ENCODE data around the gene MLKL. TPM values are rescaled to one million over a fixed set of nuclear protein-coding genes. Genes with fewer than 3 reads are reported as not detected.

The MLKL gene
- polyA plus RNA-seq, 1 experiment: 4.4 TPM

DNA sequence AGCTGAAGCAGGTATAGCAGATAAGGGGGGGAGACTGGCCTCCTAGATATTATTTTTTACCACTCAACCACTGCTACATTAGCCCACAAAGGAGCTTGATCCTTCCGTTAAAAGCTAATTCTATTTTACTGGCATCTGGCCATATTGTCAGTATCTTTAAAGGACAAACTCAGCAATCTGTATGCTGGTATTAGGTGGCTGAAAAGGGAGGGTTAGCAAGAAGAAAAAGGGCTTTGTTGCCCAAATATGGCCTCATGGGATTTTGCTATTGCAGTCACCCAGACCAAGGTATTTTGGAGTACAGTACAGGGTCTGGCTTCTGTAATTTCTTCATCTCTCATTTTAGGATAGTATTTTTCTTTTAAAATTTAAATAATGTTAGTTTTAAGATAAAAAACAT lies 48.4 kb downstream of the MLKL start:
- no peak for DNase-seq (ENCODE audit: low read depth)
- ChIA-PET POLR2A (no interaction called here), CTCF (interaction anchor here (0.7 to 2.2 kb wide), 7 partner anchors 9 to 78 kb away, joined by 3 to 15 read pairs (median 4); partner anchors contain the start of gene RFWD3)
- TF ChIP-seq, protein P1, sequence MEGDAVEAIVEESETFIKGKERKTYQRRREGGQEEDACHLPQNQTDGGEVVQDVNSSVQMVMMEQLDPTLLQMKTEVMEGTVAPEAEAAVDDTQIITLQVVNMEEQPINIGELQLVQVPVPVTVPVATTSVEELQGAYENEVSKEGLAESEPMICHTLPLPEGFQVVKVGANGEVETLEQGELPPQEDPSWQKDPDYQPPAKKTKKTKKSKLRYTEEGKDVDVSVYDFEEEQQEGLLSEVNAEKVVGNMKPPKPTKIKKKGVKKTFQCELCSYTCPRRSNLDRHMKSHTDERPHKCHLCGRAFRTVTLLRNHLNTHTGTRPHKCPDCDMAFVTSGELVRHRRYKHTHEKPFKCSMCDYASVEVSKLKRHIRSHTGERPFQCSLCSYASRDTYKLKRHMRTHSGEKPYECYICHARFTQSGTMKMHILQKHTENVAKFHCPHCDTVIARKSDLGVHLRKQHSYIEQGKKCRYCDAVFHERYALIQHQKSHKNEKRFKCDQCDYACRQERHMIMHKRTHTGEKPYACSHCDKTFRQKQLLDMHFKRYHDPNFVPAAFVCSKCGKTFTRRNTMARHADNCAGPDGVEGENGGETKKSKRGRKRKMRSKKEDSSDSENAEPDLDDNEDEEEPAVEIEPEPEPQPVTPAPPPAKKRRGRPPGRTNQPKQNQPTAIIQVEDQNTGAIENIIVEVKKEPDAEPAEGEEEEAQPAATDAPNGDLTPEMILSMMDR (IDR thresholded peaks at IDR 0.05; ENCODE audit: insufficient read depth, low read depth, low read length): no peak
- Histone ChIP-seq H3K4me3 (ENCODE audit: low read depth, low read length) (no peak overlapping the region), H3K36me3 (ENCODE audit: control insufficient read depth, insufficient read depth, low read length) (peaks cover 2% of the 10 kb centered on the region), H3K27me3 (ENCODE audit: control insufficient read depth, insufficient read depth, low read length) (no peaks in the 10 kb centered on the region)

DNA sequence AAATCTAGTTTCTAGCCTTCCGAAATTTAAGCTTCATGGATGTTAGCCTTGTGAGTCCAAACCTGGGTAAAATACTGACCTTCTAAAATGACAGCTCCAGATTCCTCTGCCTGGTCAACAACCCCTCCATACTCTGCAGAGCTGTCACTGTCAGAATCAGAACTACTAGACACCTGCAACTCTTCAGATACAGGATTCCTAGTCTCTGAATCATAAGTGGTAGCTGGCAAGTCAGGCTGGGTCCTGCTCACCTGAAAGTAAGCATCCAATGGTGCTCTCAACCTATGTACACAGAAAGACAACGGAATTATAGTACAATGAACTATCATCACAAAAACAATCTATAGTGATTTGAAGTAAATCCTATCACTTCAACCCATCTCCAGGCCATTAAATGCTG lies 48.8 kb downstream of the MLKL start:
- DNase-seq (ENCODE audit: low read depth): no peak
- Histone ChIP-seq H3K27me3 (ENCODE audit: control insufficient read depth, insufficient read depth, low read length) (no peaks in the 10 kb centered on the region), H3K36me3 (ENCODE audit: control insufficient read depth, insufficient read depth, low read length) (peaks cover 2% of the 10 kb centered on the region), H3K4me3 (ENCODE audit: low read depth, low read length) (no peak overlapping the region)
- ChIA-PET CTCF (interaction anchor here (0.7 to 2.2 kb wide), 8 partner anchors 8 to 28 kb away, joined by 3 to 15 read pairs (median 4); partner anchors contain the start of gene RFWD3), POLR2A (no interaction called here)
- TF ChIP-seq, protein P1 (IDR thresholded peaks at IDR 0.05; ENCODE audit: insufficient read depth, low read depth, low read length): no peak

DNA sequence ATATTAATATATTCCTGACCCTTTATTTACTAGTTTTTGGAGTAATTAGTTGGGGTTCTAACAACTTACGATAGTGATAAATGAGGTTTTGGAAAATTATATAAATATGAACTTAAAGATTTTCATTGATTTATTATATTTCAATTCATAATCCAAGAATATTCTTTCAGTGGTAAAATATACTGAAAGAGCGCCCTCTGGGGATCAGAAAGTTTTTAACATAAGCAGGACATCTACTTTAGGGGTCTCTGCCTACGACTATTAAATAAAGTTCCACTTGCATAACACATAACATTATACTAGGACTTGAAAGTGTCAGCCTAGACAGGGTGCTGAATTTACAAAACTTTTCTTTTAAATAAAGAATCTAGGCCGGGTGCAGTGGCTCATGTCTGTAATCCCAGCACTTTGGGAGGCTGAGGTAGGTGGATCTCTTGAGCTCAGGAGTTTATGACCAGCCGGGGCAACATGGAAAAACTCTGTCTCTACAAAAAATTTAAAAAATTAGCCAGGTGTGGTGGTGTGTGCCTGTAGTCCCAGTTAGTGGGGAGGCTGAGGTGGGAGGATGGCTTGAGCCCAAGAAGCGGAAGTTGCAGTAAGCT lies 49.6 kb downstream of the MLKL start:
- POLR2A ChIA-PET: interaction anchor here (0.9 kb wide), 1 partner anchor 16 kb away, joined by 13 read pairs; the partner anchor contains the start of gene RFWD3
- CTCF ChIA-PET: interaction anchor here (0.7 to 2.2 kb wide), 8 partner anchors 8 to 29 kb away, joined by 3 to 15 read pairs (median 4); partner anchors contain the start of gene RFWD3
- no peak for DNase-seq (ENCODE audit: low read depth)

DNA sequence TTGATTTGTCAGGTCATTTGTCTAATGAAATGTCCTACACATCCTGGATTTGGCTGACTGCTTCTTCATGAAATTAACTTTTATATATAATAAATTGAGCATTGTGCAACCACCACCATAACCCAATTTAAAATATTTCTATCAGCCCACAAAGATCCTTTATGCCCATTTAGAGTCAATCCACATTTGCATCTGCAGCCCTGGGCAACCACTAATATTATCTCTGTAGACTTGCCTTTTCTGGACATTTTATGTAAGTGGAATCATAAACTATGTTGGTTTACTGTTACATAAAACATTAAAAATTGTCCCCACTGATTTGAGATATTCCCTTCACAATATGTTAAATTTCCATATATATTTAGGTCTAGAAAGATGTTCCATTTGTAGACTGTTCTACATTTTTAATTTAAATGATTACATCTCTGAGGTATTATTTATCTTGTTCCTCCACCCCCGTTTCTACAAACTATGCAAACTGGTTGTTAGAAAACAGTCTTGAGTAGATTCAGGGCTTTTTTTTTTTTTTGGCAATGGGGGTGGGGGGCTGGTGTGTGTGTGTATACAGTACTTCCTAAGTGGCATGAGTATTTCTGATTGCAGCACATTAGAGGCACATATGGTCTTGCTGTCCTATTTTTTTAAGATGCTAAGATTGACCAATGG lies 50.7 kb downstream of the MLKL start:
- peaks cover 2% of the 10 kb centered on the region for H3K36me3 ChIP-seq (ENCODE audit: control insufficient read depth, insufficient read depth, low read length)
- CTCF ChIA-PET: interaction anchor here (0.5 to 2.7 kb wide), 5 partner anchors 12 to 748 kb away, joined by 3 to 15 read pairs (median 8); partner anchors contain the start of gene RFWD3
- POLR2A ChIA-PET: no interaction called here
- no peaks in the 10 kb centered on the region for H3K27me3 ChIP-seq (ENCODE audit: control insufficient read depth, insufficient read depth, low read length)
- DNase-seq (ENCODE audit: low read depth): no peak
- no peak overlapping the region for H3K4me3 ChIP-seq (ENCODE audit: low read depth, low read length)
- TF ChIP-seq, protein P1 (IDR thresholded peaks at IDR 0.05; ENCODE audit: insufficient read depth, low read depth, low read length): no peak

More for the DNA sequence above, 49.6 kb downstream of the MLKL start:
- TF ChIP-seq, protein P1 (IDR thresholded peaks at IDR 0.05; ENCODE audit: insufficient read depth, low read depth, low read length): peak; percentile 58
- Histone ChIP-seq H3K27me3 (ENCODE audit: control insufficient read depth, insufficient read depth, low read length) (no peaks in the 10 kb centered on the region), H3K4me3 (ENCODE audit: low read depth, low read length) (no peak overlapping the region), H3K36me3 (ENCODE audit: control insufficient read depth, insufficient read depth, low read length) (peaks cover 2% of the 10 kb centered on the region)

DNA sequence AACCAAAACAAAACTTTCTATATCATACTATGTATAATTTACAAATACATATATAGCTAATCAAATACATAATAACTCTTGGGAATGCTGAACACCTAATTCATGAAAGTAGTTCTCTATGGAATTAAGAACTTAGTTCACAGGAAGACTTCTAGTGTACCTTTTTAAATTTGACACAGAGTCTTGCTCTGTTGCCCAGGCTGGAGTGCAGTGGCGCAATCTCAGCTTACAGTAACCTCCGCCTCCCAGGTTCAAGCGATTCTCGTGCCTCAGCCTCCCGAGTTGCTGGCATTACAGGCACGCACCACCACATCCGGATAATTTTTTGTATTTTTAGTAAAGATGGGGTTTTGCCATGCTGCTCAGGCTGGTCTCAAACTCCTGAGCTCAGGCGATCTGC lies 58.7 kb downstream of the MLKL start:
- TF ChIP-seq, protein P1 (IDR thresholded peaks at IDR 0.05; ENCODE audit: insufficient read depth, low read depth, low read length): no peak
- Histone ChIP-seq H3K4me3 (ENCODE audit: low read depth, low read length) (no peak overlapping the region), H3K36me3 (ENCODE audit: control insufficient read depth, insufficient read depth, low read length) (peaks cover 10% of the 10 kb centered on the region), H3K27me3 (ENCODE audit: control insufficient read depth, insufficient read depth, low read length) (no peaks in the 10 kb centered on the region)
- ChIA-PET POLR2A (no interaction called here), CTCF (interaction anchor here (0.6 to 2.8 kb wide), 3 partner anchors 10 to 1495 kb away, joined by 3 to 12 read pairs (median 3); no protein-coding TSS in a partner anchor)
- no peak for DNase-seq (ENCODE audit: low read depth)

All from BJ (cell line).